ENCODE results near the gene SMIM5. TPM values are rescaled to one million over a fixed set of nuclear protein-coding genes. Genes with fewer than 3 reads are reported as not detected.

The SMIM5 gene
- total RNA-seq, 1 donor from 2014 or later, result not detected

- H3K36me3 ChIP-seq, result peaks cover 6 to 8% of the 10 kb centered on the region in 2 donors
- TF ChIP-seq, protein P1, sequence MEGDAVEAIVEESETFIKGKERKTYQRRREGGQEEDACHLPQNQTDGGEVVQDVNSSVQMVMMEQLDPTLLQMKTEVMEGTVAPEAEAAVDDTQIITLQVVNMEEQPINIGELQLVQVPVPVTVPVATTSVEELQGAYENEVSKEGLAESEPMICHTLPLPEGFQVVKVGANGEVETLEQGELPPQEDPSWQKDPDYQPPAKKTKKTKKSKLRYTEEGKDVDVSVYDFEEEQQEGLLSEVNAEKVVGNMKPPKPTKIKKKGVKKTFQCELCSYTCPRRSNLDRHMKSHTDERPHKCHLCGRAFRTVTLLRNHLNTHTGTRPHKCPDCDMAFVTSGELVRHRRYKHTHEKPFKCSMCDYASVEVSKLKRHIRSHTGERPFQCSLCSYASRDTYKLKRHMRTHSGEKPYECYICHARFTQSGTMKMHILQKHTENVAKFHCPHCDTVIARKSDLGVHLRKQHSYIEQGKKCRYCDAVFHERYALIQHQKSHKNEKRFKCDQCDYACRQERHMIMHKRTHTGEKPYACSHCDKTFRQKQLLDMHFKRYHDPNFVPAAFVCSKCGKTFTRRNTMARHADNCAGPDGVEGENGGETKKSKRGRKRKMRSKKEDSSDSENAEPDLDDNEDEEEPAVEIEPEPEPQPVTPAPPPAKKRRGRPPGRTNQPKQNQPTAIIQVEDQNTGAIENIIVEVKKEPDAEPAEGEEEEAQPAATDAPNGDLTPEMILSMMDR (IDR thresholded peaks at IDR 0.05), result no peak
- no peak for DNase-seq (ENCODE audit: low spot score in 2 of 2)
- no peak overlapping the region for H3K4me3 ChIP-seq
- no peaks in the 10 kb centered on the region for H3K27me3 ChIP-seq
- no peaks in the 10 kb centered on the region for H3K4me1 ChIP-seq
- intact Hi-C loops (cut with DNase I), result no loop called here
- H3K9me3 ChIP-seq, result no peaks in the 10 kb centered on the region
- no peak overlapping the region for H3K27ac ChIP-seq
These were observed 22.9 kb upstream of the SMIM5 start for GRCh38 chr17:75610103-75610984.

- Histone ChIP-seq H3K4me1 (no peaks in the 10 kb centered on the region), H3K27me3 (no peaks in the 10 kb centered on the region), H3K9me3 (no peaks in the 10 kb centered on the region), H3K36me3 (peaks cover 18 to 21% of the 10 kb centered on the region in 2 donors), H3K4me3 (no peak overlapping the region), H3K27ac (no peak overlapping the region)
- TF ChIP-seq, protein P1 (IDR thresholded peaks at IDR 0.05), result no peak
- intact Hi-C loops (cut with DNase I), result no loop called here
- no peak for DNase-seq (ENCODE audit: low spot score in 2 of 2)
These were observed 21.3 kb upstream of the SMIM5 start for GRCh38 chr17:75611851-75612429.

GRCh38 chr17:75612906-75613626, 20.2 kb upstream of the SMIM5 start:
- no peaks in the 10 kb centered on the region for H3K4me1 ChIP-seq
- intact Hi-C loops (cut with DNase I), result no loop called here
- no peak for DNase-seq (ENCODE audit: low spot score in 2 of 2)
- no peak overlapping the region for H3K27ac ChIP-seq
- TF ChIP-seq, protein P1 (IDR thresholded peaks at IDR 0.05), result no peak
- no peaks in the 10 kb centered on the region for H3K9me3 ChIP-seq
- no peak overlapping the region for H3K4me3 ChIP-seq
- no peaks in the 10 kb centered on the region for H3K27me3 ChIP-seq
- peaks cover 22 to 25% of the 10 kb centered on the region in 2 donors for H3K36me3 ChIP-seq

DNA sequence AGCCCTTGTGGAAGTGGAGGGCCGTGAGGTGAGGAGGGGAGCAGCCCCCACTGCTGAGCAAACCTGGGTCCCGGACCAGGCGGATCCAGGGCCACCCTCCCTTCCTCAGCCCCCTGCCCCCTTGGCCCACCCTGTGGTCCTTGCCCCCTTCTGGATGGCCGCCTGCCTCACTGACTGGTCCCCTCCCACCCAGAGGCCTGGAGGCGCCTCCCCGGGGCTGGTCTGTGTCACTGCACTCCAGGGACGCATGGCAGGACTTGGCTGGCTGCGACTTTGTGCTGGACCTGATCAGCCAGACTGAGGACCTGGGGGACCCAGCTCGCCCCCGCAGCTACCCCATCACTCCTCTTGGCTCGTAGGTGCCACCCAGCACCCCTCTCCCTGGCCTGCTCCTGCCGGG, 19.2 kb upstream of the SMIM5 start:
- no peak for DNase-seq (ENCODE audit: low spot score in 2 of 2)
- TF ChIP-seq, protein P1 (IDR thresholded peaks at IDR 0.05), result no peak
- Histone ChIP-seq H3K27ac (no peak overlapping the region), H3K4me3 (no peak overlapping the region), H3K4me1 (no peaks in the 10 kb centered on the region), H3K27me3 (no peaks in the 10 kb centered on the region), H3K9me3 (no peaks in the 10 kb centered on the region), H3K36me3 (peaks cover 22 to 31% of the 10 kb centered on the region in 2 donors)
- intact Hi-C loops (cut with DNase I), result no loop called here

DNA sequence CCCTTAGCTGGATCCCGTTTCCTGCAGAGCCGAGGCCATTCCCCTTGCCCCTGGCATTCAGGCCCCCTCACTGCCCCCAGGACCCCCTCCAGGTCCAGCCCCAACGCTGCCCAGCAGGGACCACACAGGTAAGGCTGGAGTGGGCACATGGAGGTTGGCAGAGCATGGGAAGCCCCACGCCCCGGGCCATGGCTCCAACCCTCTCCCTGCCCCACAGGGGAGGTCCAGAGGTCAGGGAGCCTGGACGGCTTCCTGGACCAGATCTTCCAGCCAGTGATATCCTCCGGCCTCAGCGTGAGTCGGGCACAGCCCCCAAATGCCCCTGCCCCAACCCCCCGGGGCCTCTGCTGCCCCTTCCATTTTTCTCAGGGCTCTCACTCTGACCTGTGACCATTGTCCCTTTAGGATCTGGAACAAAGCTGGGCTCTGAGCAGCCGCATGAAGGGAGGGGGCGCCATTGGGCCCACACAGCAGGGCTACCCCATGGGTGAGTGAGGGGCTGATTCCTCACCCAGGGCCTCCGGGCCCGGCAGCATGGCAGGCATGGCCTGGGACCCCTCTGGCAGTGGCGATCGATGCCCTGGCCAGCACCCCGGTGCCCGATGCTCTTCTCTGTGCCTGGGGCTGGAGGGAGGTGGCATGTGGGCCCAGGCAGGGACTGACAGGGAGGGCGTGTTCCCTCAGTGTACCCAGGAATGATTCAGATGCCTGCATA, 18.5 kb upstream of the SMIM5 start:
- Histone ChIP-seq H3K4me3 (no peak overlapping the region), H3K36me3 (peaks cover 22 to 35% of the 10 kb centered on the region in 2 donors), H3K4me1 (no peaks in the 10 kb centered on the region), H3K27ac (no peak overlapping the region), H3K27me3 (no peaks in the 10 kb centered on the region), H3K9me3 (no peaks in the 10 kb centered on the region)
- intact Hi-C loops (cut with DNase I), result no loop called here
- TF ChIP-seq, protein P1 (IDR thresholded peaks at IDR 0.05), result no peak
- DNase-seq (ENCODE audit: low spot score in 2 of 2), result no peak
